Heart right ventricle (tissue), 16 donors: ENCODE data around the gene USP3. TPM values are rescaled to one million over a fixed set of nuclear protein-coding genes. Genes with fewer than 3 reads are reported as not detected.

Source experiments
- ATAC-seq, 8 donors: fragments of 200-7000 bp; cut with Tn5 transposase; one replicate each; pipeline ENCODE4 v1.9.1; 2020; ENCODE audit warnings: mild to moderate bottlenecking in 8 of 8, moderate library complexity in 8 of 8, moderate number of reproducible peaks in 1 of 8
- DNase-seq, 2 donors: peaks; one replicate each; pipeline ENCODE4 v3.0.0-alpha.2; 2020
- H3K27ac ChIP-seq, 10 donors: fragments of 200-600 bp; sonication (generic) in 2 of 10; one replicate each; pipeline versions ENCODE4 v1.5.0 to v1.8.0; 2020 to 2022; ENCODE audit warnings: mild to moderate bottlenecking in 3 of 10
- H3K27me3 ChIP-seq, 7 donors: fragments of 200-600 bp; one replicate each; pipeline ENCODE4 v1.8.0; 2021 to 2022; ENCODE audit warnings: mild to moderate bottlenecking in 2 of 7
- H3K36me3 ChIP-seq, 9 donors: fragments of 200-600 bp; sonication (generic) in 1 of 9; one replicate each; pipeline versions ENCODE4 v1.5.0 to v1.8.0; 2020 to 2022; ENCODE audit warnings: mild to moderate bottlenecking in 2 of 9
- H3K4me1 ChIP-seq, 9 donors: fragments of 200-600 bp; sonication (generic) in 1 of 9; one replicate each; pipeline versions ENCODE4 v1.5.0 to v1.8.0; 2020 to 2022; ENCODE audit warnings: mild to moderate bottlenecking in 4 of 9
- H3K4me3 ChIP-seq, 10 donors: fragments of 200-600 bp; sonication (generic) in 2 of 10; one replicate each; pipeline versions ENCODE4 v1.5.0 to v1.8.0; 2020 to 2022; ENCODE audit warnings: mild to moderate bottlenecking in 7 of 10, moderate library complexity in 2 of 10
- H3K9me3 ChIP-seq, 11 donors: fragments of 200-600 bp in 10 of 11; sonication (generic) in 2 of 11; one replicate each; pipeline versions ENCODE4 v1.5.0 to v1.8.0; 2013 to 2022; ENCODE audit warnings: mild to moderate bottlenecking in 2 of 11, control low read depth in 1 of 11, moderate library complexity in 1 of 11
- WGBS, 2 donors: extraction: QIAGEN DNeasy Blood & Tissue Kit; methylation state at CpG; one replicate each; pipeline ENCODE4 v1.1.7; 2013; ENCODE audit warnings: inconsistent platforms in 1 of 2; 5-methylcytosine and 5-hydroxymethylcytosine counted together
- intact Hi-C, 10 donors: fragments of 100-400 bp; cut with DNase I; formaldehyde crosslinking; loops; one replicate each; pipeline versions ENCODE4 v1.11.1 to v1.14.2; 2022
- polyA plus RNA-seq, 2 donors: library from polyadenylated mRNA; stranded (reverse); fragments of 200-250 nt; gene quantifications; one replicate each; pipeline ENCODE4 v1.2.3, GENCODE V29; 2013
- total RNA-seq, 10 donors: library from RNA; stranded (reverse); fragmentation: NEBNext Ultra II Directional in 3 of 10; extraction: Animal tissue kit (Norgen Biotek cat#: 25700) in 3 of 10; gene quantifications; one replicate each; pipeline versions ENCODE4 v1.2.1 to v1.2.4, GENCODE V29; 2021 to 2023
- TF ChIP-seq, protein P1 (sequence below), 9 donors: fragments of 200-600 bp; sonication (generic) in 2 of 9; IDR thresholded peaks; one replicate each; pipeline versions ENCODE4 v1.5.0 to v1.8.0; 2021 to 2022; ENCODE audit warnings: antibody characterized with exemption in 9 of 9, mild to moderate bottlenecking in 5 of 9, moderate library complexity in 1 of 9
- donor health status: Arrhythmogenic right ventricular cardiomyopathy.
- donor health status: ischemic (EF 13 %, LVEDD 7.1; RV severe dilation, severe dysfunction).
- donor health status: healthy with polysubstance abuse.
- donor health status: DM: no; HTN: yes; CAD: no.
- donor health status: DM: no; HTN: no; CAD: no.
- donor health status: ischemic (EF 25% LVEDD 6.9; RV normal size, moderate dysfunction).
- donor health status: ischemic (EF 25% LVEDD 5.7; RV mildly dilated, moderate dysfunction).
- donor health status: healthy.
- donor health status: DM: yes; HTN: yes; CAD: no.
- donor health status: Ischemic cardiomyopathy.
- donor health status: ischemic (EF 35%, LVEDD 5.7; RV mildly dilated, moderate dysfunction).
- donor health status: nonischemic (EF 11% LVEDD 7.7; RV severe dilation, severe dysfunction).
- donor health status: DM: yes; HTN: yes; CAD: no.
- donor health status: PGD.
- donor health status: ischemic (EF 29% LVEDD 5.4; RV normal size, mild dysfunction).
- donor health status: nonischemic (EF 23%, LVEDD 6.1; RV moderate dilation, normal function).

USP3 gene
- total and polyA plus RNA-seq, 12 donors, result 8.4 to 23.7 (median 16.6) TPM

DNA sequence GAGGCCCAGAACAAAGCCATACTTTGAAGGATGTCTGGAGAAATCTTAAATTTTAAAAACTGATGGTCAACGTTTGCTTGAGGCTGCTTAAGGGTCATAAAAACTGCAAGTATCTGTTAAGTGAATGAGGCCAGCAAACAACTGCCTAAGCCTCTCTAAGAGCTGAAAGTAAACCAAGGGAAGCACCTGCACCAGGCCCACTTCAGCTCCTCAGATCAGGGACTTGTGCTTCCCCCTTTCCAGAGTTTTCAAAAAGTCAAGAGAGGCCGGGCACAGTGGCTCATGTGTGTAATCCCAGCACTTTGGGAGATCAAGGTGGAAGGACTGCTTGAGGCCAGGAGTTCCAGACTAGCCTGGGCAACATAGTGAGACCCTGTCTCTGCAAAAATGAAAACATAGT, 101.9 kb downstream of the USP3 start:
- no peak for ATAC-seq

DNA sequence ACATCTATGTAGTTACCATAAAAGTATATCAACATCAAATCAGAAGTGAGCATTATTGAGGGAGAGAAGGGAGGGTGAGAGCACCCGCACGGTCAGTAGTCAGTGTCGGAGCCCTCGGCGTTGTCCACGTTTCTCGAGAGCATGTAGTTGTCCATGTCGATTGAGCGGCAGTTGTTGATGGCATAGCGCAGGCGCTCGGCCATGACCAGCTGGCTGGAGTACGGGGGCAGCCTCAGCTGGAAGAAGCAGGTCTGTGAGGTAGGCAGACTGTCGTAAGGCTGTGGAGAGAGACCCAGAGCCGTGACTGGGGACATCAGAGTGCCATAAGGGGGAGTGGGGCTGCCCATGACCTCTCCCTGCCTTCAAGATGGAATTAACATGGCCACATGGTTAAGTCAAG, 104.6 kb downstream of the USP3 start:
- Histone ChIP-seq H3K4me1 (peaks cover 0 to 27% (median 13%) of the 10 kb centered on the region in 9 donors), H3K27ac (no peak overlapping the region), H3K4me3 (no peak overlapping the region), H3K36me3 (peaks cover 0 to 88% (median 32%) of the 10 kb centered on the region in 9 donors), H3K9me3 (no peaks in the 10 kb centered on the region), H3K27me3 (no peaks in the 10 kb centered on the region)
- no peak for DNase-seq
- intact Hi-C loops, result loop anchor here in 2 of 10 donors (10.0 kb wide), 2 partner anchors 286 to 456 kb away; no protein-coding TSS in a partner anchor
- TF ChIP-seq, protein P1, sequence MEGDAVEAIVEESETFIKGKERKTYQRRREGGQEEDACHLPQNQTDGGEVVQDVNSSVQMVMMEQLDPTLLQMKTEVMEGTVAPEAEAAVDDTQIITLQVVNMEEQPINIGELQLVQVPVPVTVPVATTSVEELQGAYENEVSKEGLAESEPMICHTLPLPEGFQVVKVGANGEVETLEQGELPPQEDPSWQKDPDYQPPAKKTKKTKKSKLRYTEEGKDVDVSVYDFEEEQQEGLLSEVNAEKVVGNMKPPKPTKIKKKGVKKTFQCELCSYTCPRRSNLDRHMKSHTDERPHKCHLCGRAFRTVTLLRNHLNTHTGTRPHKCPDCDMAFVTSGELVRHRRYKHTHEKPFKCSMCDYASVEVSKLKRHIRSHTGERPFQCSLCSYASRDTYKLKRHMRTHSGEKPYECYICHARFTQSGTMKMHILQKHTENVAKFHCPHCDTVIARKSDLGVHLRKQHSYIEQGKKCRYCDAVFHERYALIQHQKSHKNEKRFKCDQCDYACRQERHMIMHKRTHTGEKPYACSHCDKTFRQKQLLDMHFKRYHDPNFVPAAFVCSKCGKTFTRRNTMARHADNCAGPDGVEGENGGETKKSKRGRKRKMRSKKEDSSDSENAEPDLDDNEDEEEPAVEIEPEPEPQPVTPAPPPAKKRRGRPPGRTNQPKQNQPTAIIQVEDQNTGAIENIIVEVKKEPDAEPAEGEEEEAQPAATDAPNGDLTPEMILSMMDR (IDR thresholded peaks at IDR 0.05), result no peak
- WGBS, 2 donors, result 95% methylated on average over 15 of the region's 15 CpGs
- no peak for ATAC-seq

More for the DNA sequence above, 101.9 kb downstream of the USP3 start:
- no peak for DNase-seq
- H3K36me3 ChIP-seq, result peaks cover 0 to 61% (median 23%) of the 10 kb centered on the region in 9 donors
- TF ChIP-seq, protein P1 (IDR thresholded peaks at IDR 0.05), result no peak
- WGBS, 2 donors, result 58 to 79% methylated on average over 2 of the region's 2 CpGs
- intact Hi-C loops, result loop anchor here in 2 of 10 donors (10.0 kb wide), 2 partner anchors 288 to 458 kb away; no protein-coding TSS in a partner anchor
- no peak overlapping the region for H3K4me3 ChIP-seq
- no peaks in the 10 kb centered on the region for H3K27me3 ChIP-seq
- H3K9me3 ChIP-seq, result no peaks in the 10 kb centered on the region
- H3K27ac ChIP-seq, result peak overlapping the region in 2 of 10 donors; percentile 17 to 42
- peaks cover 2 to 49% (median 31%) of the 10 kb centered on the region in 9 donors for H3K4me1 ChIP-seq

DNA sequence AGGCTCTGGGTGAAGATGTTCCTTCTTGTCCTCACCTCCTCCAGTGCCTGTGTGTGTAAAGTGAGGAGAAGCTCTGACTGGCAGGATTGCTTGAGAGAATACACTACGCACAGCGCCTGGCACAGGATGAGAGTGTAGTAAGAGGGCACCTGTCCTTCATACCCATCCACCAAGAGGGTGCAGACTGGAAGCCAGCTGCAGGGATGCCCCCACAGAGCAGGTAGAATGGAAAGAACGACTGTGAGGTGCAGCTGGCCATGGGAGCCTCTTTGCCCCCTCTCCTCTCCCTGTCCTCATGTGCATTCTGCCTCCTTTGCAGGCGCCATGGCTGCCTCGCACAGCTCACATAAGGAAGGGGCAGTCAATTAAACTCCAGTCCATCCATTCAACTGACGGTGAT, 105.1 kb downstream of the USP3 start:
- DNase-seq (no peak), ATAC-seq (no peak)
- Histone ChIP-seq H3K4me1 (peaks cover 0 to 27% (median 13%) of the 10 kb centered on the region in 9 donors), H3K4me3 (no peak overlapping the region), H3K9me3 (no peaks in the 10 kb centered on the region), H3K27ac (no peak overlapping the region), H3K27me3 (no peaks in the 10 kb centered on the region), H3K36me3 (peaks cover 0 to 91% (median 37%) of the 10 kb centered on the region in 9 donors)
- 92 to 95% methylated on average over 6 of the region's 6 CpGs for WGBS, 2 donors
- intact Hi-C loops, result loop anchor here in 2 of 10 donors (10.0 kb wide), 2 partner anchors 285 to 455 kb away; no protein-coding TSS in a partner anchor
- TF ChIP-seq, protein P1 (IDR thresholded peaks at IDR 0.05), result no peak

DNA sequence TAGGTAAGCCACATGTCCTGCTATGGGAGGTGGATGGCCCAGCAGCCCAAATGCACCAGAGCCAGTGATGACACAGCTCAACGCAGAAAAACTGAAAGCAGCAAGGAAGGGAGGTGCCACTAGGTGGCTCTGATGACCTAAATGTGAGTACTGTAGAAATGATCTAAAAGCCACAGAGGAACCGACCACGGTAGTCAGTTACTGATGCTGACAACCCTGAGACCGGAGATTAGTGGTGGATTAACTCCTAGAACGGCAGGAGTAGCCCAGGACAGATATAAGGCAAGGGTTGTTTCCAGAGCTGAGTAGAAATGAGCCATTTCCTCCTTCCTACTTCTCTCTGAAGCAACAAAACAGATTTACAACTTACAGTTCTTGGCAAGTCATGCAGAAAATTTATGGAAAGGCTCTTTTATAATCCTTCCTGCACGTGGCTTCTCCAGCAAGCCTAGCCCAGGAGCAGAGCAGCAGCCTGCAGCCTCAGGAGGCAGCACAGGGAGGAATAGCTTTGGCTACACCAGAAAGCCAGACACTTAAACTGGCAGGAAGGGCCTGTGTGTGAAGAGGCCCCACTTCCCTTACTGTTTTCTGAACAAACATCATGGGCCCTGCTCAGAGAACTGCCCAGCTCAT, 105.9 kb downstream of the USP3 start:
- peaks cover 0 to 27% (median 13%) of the 10 kb centered on the region in 9 donors for H3K4me1 ChIP-seq
- H3K27ac ChIP-seq, result peak overlapping the region in 7 of 10 donors; percentile 8 to 53 (median 41)
- WGBS, 2 donors, result 5 to 8% methylated on average over 6 of the region's 6 CpGs
- peak; percentile 51 to 82 (median 73) for ATAC-seq
- H3K4me3 ChIP-seq, result no peak overlapping the region
- TF ChIP-seq, protein P1 (IDR thresholded peaks at IDR 0.05), result peak in 8 of 9 donors; percentile 36 to 72 (median 65)
- no peaks in the 10 kb centered on the region for H3K27me3 ChIP-seq
- H3K36me3 ChIP-seq, result peaks cover 0 to 95% (median 46%) of the 10 kb centered on the region in 9 donors
- intact Hi-C loops, result loop anchor here in 2 of 10 donors (5.0 kb wide), 1 partner anchor 462 kb away; no protein-coding TSS in a partner anchor
- DNase-seq, result peak in 1 of 2 donors; percentile 65
- no peaks in the 10 kb centered on the region for H3K9me3 ChIP-seq
